H4 (cell line): ENCODE measurements around the gene GABRB3. TPM values are rescaled to one million over a fixed set of nuclear protein-coding genes. Genes with fewer than 3 reads are reported as not detected.
A peak's percentile ranks its signal among the peaks of the same experiment; 100 is the strongest.

Source experiments
- DNase-seq: peaks from one replicate; pipeline ENCODE4 v3.0.0-alpha.2; 2015; ENCODE audit warnings: low spot score
- total RNA-seq: library from RNA; depleted of rRNA; stranded (reverse); fragments of >200 nt; shearing (Covaris generic); gene quantifications from 2 replicates; pipeline ENCODE4 v1.2.3, GENCODE V29; 2014; rRNA removed

Gene GABRB3
- total RNA-seq = 14.4 and 21.1 TPM in 2 replicates

GRCh38 chr15:26772154-26773066 lies at the start of gene GABRB3:
TSS of gene GABRB3 (minus strand) at chr15:26773066.
- DNase-seq = no peak

GRCh38 chr15:26807517-26808427 lies 34.9 kb upstream of the GABRB3 start:
- DNase-seq = no peak

DNA sequence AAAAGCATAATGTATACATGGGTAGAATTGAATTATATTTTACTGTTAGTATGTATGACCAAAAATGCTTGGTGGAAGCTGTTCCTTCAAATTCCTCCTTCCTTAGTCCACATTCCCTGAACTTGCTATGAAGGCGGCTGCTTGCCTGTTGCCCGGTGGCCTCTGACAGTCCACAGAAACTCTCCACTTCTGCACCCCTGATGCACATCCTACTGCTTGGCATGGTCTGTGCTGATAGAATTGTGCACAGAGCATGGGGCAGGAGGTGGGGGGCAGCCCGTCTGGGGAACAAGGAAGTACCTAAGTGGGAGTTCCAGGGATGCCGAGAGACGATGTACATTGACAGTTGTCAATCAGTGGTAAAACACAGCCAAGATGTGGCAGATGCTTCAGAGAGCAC lies 33.7 kb upstream of the GABRB3 start:
- DNase-seq = no peak

- DNase-seq = no peak
Measured at GRCh38 chr15:26806151-26806550, 33.3 kb upstream of the GABRB3 start.

- no peak for DNase-seq
Measured at GRCh38 chr15:26805470-26805869, 32.6 kb upstream of the GABRB3 start.

DNA sequence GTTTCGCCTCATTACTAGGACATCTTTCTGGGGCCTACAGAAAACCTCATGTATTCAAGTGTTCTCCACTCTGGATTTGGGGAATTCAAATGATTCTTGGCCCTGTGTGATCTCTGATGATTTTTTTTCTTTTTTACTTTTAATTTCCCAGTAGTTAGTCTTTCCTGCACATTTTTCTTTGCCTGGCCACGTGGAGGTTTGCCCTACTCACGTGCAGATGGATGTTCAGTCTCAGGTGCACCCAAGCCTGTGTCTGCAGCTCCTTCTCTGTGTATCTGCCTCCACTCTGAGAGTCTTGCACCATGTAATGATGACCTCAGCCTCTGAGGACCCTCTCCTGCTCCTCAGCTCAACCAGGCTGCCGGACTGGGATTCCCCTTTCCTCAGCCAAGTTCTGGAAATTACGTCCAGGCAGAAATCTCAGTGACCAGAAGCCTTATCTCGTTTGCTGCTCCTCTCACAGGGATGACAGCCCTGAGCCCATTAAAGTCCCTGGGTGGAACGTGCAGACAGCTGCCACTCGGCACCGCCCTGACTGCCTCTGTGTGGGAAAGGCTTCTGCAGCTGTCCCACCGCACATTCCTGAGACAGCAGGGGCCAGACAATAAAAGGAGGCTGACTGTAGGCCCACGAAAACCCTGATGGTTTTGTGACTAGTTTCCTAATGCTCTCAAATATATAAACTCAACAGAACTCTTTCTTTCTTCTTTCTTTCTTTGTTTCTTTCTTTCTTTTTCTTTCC lies 31.4 kb upstream of the GABRB3 start:
- DNase-seq = no peak

GRCh38 chr15:26790118-26790517 lies 17.3 kb upstream of the GABRB3 start:
- peak; percentile 15 for DNase-seq

- no peak for DNase-seq
Measured at GRCh38 chr15:26781816-26782215, 8.9 kb upstream of the GABRB3 start.

- DNase-seq = no peak
Measured at GRCh38 chr15:26773917-26774316, 1.1 kb upstream of the GABRB3 start.

GRCh38 chr15:26773067-26773877 lies 406 bp upstream of the GABRB3 start:
- peak; percentile 25 for DNase-seq

DNA sequence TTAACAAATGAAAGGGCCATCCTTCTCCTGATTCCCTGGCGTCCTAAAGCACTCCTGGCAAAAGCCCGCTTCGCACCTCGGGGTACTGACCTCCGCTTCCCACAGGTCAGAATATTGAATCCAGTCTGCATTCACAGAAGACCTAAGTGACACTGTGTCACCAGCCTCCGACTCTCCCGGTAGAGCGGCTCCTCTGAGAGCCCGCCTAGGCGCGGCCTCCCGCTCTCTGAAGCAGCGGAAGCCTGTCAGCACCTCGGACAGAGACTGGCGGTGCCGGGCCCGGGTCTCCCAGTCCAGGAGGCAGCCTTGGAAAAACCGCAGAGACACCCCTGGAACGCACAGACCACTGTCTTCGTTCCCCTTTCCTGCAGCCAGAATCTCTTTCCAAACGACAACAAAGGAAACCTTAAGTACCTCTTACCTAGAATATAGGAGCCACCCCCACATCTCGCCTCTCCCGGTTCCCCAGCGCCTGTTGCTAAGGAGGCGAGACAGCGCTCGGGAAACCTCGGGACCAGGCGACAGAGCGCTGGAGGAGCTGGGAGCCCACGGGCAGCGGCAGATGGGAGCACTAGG lies 1.2 kb downstream of the GABRB3 start:
- DNase-seq = no peak

DNA sequence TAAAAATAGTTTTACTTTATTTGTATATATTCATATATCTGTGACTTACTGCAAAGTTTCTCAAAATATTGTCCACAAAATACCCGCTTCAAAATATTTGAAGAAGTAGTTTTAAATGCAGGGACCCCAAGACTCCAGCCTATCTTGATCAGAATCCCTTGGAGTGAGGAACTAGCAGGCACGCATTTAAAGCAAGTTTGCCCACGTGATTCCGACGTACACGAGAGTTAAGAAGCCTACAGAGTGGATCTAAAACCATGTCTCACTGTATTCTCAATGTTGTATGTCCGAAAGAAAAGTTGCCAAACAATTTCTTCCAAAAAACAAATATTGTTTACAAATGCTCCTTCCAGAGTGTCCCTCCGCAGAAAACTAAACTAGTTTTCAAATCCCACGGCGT lies 1.7 kb downstream of the GABRB3 start:
- DNase-seq = no peak

DNA sequence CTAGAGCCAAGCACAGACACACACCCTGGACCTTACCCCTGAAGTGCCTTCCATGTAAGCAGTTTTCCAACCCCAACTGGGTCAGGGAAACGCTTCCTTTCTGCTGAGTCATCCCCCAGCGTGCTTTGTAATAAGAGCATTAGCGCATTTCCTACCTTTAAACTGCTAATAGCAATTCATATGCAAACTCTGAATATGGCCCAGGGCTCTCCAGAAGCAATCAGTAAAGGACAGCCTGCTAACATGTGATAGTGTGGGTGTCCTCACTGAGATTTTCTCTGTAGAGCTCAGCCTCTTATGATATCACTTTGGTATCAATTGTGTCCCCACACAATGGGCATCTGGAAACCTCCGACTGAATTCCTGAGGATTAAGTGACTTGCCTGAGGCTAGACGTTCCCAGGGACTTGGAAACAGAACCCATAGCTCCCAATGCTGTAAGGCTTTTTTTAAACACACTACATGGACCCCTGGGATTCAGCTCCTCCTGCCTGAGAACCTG lies 5.6 kb downstream of the GABRB3 start:
- peak; percentile 67 for DNase-seq

DNA sequence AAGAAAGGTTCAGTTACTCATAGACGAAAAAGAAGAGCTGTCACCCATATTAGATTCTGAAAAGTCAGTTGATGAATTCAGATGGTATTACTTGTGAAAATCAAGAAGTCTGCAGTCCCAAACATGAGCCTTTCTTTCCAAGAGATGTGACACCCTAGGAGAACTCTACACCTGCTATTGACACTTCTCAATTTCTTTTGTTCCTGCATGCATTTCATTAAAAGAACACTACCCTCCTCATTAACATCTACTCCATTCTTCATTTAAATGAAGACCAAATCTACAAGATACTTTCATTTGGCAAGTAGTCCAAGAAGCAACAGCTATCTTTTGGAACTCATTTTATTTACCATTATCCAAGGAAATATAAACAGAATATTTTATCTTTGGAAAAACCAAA lies 6.6 kb downstream of the GABRB3 start:
- DNase-seq = no peak

- DNase-seq = peak; percentile 74
Measured at GRCh38 chr15:26759986-26760385, 12.9 kb downstream of the GABRB3 start.

GRCh38 chr15:26758079-26758478 lies 14.8 kb downstream of the GABRB3 start:
- DNase-seq = no peak

DNA sequence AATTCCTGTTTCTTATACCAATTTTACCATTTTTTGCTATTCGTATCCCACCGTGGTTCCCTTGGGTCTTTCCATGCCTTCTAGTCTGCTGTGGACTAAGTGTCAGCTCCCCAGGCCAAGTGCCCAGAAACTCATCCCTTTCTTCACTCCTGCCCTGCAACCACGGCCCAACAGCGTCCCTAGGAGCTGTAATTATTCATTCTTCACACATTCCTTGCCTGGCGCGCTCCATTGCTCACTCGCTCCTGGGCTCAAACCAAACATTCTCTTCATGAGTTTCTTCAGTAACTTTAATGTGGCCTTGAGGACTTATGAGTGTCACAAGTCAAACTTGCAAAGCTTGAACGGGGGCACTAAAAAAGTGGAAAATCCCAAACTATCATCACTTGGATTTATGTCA lies 15.7 kb downstream of the GABRB3 start:
- DNase-seq = no peak

- DNase-seq = no peak
Measured at GRCh38 chr15:26744894-26745293, 28.0 kb downstream of the GABRB3 start.

GRCh38 chr15:26739791-26740190 lies 33.1 kb downstream of the GABRB3 start:
- no peak for DNase-seq

DNA sequence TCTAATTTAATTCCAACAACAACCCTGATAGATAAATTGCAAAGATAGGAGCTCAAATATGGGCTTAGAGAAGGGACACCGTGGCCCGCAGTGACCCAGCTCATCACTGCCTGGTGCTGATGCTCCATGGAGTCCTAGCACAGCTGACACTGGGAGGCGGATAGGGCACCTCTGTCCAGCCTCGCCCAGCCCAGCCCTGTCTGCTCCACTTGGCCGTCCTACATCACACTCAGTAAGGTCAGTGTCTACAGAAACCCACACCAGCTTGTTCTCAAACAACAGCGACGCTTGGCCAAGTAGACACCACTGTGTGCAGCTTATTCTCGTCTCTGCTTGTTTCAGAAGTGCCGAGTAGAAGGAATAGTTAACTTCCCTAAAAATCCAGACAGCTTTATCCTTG lies 33.9 kb downstream of the GABRB3 start:
- no peak for DNase-seq
